HG03108 (cell line): Measurements from ENCODE around the gene SLC25A46.
"Not testable (repeated sequence)": the region's sequence is repeated elsewhere in the genome, so short reads cannot be mapped to it uniquely, and the experiment has no call there.

Experiments used
- ATAC-seq: cut with Tn5 transposase; IDR thresholded peaks from one replicate; pipeline ENCODE4 v1.9.1; 2021; ENCODE audit warnings: moderate library complexity; ENCODE audit not compliant: unreplicated experiment

Gene SLC25A46

DNA sequence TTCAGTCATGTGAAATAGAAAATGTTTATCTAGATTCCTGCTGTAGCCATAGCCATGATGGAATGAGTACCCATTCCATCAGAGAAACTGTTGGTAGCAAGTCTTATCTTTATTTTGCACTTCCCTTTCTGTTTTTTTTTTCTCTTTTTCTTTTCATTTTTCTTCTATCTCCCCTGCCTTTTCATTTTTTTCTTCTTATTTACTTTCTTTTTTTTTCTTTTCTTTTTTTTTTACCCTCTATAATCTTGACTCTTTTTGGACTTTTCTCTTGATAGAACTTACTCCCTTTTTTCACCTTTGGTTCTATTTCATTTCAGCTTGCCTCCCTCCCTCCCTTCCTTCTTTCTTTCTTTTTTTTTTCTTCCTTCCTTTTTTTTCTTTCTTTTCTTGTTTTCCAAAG, 15.4 kb downstream of the SLC25A46 start:
- no peak for ATAC-seq

DNA sequence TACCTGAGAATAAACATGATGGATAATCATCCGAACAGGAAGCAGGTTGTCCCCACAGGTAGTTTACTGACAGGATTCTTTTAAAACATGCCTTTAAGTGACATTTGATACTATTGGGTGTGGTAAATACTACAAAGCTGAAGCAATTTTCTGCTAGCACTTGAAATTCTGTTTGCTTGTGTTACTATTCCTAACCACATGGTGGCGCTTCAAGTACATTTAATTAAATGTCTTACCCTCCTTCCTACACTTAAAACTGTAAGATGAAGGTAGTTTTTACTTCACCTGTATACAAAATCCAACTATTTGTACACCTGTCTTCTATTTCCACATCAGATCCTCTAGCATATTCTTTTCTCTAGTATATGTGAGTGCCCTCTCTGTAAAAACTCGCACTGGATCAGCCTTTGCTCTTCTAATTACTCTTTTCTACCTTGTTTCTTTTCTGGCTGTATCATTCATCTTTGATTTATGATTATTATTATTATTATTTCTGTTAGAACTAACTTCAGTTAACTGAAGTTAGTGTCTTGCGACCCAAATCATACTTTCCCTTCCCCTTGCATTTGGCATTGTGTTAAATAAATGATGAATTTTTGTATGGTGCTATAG, 18.4 kb downstream of the SLC25A46 start:
- no peak for ATAC-seq

DNA sequence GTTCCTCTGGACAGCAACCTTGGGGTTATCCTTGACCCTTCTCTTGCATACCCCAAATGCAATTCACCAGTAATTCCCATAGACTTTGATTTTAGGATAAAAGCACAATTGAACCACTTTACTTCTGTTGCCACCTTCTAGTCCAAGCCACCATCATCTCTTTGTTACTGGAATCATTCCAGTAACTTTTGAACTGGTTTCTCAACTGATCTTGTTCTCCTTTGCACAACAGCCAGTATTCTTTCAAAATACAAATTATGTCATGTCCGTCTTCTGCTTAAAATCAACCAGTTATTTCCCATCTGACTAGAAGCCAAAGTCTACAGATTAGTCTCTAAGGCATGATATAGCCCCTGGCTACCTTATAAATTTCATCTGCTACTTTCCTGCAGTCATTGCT, 21.4 kb downstream of the SLC25A46 start:
- ATAC-seq, result no peak

DNA sequence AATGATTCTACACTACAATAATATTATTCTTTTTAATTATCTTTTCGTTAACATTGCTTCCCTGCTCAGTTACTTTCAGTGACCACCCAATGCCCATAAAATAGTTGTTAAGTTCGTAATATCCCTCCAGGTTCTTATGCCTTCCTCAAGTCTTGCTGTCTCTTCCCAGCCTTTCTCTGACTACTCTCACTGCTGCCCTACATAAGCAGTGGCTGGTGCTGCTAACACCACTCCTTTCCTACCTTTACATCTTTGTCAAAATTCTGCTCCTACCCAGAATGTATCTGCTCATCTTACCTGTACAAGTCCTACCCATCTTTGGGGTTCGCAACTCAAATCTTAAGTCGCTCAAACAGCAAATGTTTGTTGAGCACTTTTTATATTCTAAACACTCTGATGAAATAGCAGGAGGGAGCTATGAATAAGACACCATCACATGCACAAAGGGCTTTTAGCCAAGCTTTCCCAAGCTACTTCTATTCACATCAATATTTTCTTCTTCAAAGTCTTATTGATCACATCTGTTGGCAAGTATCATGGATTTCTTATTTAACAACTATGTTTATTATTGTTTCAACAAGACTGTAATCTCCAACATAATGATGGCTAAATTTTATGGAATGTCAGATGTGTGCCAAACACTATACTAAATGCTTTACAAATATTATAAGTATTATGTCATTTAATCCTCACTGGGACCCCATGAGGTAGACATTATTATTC, 29.5 kb downstream of the SLC25A46 start:
- no peak for ATAC-seq

DNA sequence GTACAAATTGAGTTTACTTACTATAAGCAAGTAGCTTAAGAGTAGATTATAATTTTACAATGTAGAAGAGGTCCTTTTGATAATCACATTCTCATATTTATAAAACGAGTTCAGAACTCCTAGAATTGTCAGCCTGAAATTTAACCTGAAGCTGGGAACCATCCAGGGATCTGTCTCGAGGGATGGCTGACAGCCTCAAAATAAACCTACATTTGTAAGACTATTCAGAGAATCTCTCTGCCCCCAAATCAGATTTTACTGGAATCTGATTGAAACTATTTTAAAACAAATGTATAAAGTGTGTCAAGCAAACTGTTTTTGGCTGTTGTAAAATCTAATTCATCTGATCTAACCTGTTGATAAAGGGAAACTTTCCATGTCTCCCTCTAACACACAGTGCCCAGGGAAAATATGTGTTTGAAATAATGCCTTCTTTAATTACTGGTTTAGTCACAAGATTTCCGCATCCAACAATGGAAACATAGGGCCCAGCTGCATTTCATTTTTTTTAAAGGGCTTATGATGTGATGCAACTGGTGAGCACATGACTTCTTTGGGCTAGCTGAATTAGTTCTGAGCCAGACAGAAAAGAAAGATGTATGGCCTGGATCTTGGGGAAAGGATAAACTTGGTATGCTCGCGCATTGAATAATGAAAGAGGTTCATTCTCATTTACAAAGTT, 30.3 kb downstream of the SLC25A46 start:
- ATAC-seq, result no peak

DNA sequence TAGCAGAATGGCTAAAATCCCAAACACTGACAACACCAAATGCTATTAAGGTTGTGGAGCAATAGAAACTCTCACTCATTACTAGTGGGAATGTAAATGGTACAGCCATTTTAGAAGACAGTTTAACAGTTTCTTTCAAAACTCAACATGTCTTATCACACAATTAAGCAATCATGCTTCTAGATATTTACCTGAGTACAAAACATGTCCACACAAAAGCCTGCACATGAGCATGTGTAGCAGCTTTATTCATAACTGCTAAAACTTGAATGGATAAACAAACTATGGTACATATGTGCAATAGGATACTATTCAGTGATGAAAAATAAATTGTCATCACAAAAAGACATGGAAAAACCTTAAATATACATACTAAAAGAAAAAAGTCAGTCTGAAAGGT, 31.5 kb downstream of the SLC25A46 start:
- no peak for ATAC-seq

DNA sequence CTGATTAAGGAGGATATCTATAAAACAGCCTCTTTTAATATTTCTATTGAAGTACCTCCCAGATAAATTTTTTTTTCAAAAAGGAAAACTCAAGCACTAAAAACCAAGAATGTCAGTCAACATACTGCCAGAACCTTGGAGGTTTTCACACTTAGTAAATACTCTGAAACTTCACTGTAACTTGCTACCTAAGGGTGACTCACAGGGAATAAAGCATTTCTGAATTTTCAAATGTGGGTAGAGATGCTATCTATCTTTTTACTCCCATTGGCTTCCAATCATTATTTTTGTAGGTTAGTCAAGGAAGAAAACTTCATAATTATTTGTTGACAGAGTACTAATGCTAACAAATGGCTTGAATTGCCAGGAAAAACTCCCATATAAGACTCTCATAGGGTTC, 46.1 kb downstream of the SLC25A46 start:
- no peak for ATAC-seq

DNA sequence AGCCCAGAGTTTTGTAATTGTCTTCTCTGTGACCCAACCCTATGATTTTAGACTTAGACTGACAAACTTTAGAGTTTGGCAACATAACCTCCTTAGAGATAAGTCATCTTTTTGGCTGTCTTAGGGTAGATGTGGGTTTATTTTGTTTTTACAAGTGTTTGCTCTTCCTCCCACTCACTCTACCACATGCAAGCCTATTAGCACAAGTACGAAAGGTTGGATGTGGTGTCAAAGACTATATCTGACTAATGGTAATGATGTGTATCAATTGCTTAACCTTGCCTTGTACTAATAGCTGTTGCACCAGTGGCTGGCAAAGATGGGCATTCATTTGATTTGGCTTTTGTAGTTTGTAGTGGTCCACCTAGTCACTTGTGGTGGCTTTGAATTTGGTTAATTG, 46.5 kb downstream of the SLC25A46 start:
- no peak for ATAC-seq

DNA sequence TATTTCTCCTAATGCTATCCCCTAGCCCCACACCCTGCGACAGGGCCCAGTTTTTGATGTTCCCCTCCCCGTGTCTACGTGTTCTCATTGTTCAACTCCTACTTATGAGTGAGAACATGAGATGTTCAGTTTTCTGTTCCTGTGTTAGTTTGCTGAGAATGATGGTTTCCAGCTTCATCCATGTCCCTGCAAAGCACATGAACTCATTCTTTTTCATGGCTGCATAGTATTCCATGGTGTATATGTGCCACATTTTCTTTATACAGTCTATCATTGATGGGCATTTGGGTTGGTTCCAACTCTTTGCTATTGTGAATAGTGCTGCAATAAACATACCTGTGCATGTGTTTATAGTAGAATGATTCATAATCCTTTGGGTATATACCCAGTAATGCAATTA, 49.2 kb downstream of the SLC25A46 start:
- not testable (repeated sequence) for ATAC-seq

DNA sequence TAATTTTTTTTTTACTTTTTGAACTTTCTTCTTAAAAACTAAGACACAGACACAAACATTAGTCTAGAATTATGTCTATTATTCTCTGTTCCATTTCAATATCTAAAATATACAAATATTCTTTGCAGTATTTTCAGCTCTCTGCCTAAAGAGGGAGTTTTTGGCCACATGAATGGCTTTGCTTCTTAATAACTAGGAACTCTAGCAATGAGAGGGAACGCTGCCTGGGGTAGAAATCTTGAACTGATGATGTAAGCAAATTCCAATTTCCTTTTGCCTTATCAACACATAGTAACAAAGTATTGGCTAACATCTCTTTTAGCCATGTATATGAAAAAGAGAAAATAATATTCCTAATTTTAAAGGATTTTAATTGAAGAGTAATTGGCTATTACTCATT, 51.9 kb downstream of the SLC25A46 start:
- ATAC-seq, result no peak

DNA sequence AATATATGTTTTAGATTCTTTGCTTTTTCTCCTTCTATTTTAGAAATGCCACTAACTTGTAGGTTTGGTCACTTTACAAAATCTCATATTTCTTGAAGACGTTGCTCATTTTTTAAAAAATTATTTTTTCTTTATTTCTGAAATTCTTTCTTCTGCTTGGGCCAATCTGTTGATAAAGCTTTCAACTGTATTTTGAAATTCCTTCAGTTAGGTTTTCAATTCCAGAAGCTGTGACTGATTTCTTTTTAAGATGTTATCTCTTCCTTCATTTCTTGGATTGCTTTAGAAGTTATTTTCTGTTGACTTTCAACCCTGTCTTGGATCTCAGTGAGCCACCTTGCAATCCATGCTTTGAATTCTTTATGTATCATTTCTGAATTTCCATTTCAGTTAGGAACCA, 64.2 kb downstream of the SLC25A46 start:
- ATAC-seq, result no peak

DNA sequence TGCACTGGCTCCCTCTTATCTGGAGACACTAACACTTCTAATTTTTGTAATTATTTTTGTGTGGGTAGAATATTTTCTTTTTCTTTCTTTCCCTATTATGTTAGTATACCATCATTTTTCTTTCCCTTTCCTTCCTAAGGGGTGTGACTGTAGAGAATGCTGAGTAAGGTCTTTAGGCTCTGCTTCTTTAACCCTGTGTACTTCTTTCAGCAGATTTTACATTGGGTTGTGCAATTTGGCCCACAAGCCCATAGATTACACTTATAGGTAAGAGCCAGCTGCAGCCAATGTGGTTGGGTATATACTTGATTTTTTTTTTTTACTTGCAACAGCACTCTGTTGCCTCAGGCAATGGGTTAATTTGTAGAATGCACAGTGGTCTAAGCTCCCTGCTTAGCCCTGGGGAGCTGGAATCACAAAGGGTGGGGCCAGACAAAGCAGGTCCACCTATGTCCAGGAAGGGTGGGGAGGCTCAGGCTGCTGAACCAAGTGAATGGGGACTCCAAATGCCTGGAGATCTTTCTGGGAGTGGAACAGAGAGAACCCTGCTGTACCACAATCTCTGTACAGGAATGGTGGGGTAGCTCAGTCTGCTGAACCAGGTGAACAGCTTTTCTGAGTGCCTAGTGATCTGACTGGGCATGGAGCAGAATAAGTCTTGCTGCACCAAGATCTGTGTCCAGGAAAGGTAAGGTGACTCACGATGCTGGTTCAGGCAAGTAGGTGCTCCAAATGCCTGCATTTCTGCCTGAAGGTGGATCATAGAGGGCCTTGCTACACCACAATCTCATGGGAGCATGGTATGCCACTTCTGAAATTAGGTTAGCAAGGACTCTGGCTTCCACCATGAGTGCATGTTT, 64.9 kb downstream of the SLC25A46 start:
- ATAC-seq, result no peak

DNA sequence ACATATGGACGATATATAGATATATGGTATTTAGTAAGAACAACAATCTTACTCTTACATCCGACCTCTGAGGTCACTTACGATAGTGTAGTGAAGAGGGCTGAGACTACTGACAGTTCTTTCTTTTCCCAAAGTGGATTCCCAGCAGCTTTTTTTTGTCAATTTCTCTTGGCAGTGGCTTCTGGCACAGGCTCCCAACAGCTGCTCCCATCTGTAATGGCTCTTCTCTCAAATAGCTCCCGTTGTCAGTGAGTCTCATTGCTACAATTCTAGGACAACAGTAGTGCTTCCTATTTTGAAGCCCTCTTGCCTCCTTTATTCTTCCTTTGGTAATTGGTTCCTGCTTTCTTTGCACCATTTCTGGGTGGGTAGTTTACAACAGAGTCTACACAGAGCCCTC, 68.4 kb downstream of the SLC25A46 start:
- no peak for ATAC-seq

DNA sequence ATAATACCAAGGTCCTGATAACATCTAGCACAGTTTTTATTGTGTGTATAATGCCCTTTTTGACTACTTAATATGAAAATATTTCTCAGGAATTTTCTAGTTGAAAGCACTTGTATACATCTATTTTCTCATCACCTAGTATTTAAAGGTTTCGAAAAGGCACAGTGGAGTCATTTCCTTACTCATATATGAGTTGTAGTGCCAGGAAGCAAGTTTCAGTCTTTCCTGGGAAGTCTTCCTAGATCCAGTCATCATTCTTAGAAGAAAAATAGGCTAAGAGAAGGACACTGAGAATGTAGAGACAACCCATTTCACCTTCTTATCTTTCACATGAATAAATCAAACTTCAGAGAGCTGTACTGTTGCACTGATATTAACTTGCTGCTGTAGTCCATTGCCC, 70.2 kb downstream of the SLC25A46 start:
- no peak for ATAC-seq
